Head of caudate nucleus (tissue), 42 donors: ENCODE data around the gene STRIT1.

Experiments
- DNase-seq, 42 donors: peaks; one replicate each; pipeline versions ENCODE4 v3.0.0 to v3.0.0-alpha.2; 2020 to 2021; ENCODE audit warnings: mixed read lengths in 7 of 42
- intact Hi-C: fragments of 100-400 bp; cut with DNase I; formaldehyde crosslinking; loops from one replicate; pipeline ENCODE4 v1.15.0; 2022

The STRIT1 gene

GRCh38 chr3:155293516-155293915, at the start of gene STRIT1:
Gene STRIT1, minus strand, starts transcription at chr3:155293683.
- intact Hi-C loops: no loop called here
- DNase-seq: peak in 1 of 42 donors; percentile 15

GRCh38 chr3:155342344-155342743, 48.9 kb upstream of the STRIT1 start:
- DNase-seq: peak in 7 of 42 donors; percentile 19 to 50 (median 28)
- intact Hi-C loops: no loop called here

- DNase-seq: no peak
- intact Hi-C loops: no loop called here
These were observed 45.6 kb upstream of the STRIT1 start for GRCh38 chr3:155339052-155339451.

- no peak for DNase-seq
- intact Hi-C loops: no loop called here
These were observed 42.4 kb upstream of the STRIT1 start for GRCh38 chr3:155335724-155336354.

- intact Hi-C loops: no loop called here
- peak in 1 of 42 donors; percentile 48 for DNase-seq
These were observed 41.6 kb upstream of the STRIT1 start for GRCh38 chr3:155334914-155335723.

GRCh38 chr3:155334215-155334913, 40.9 kb upstream of the STRIT1 start:
- intact Hi-C loops: no loop called here
- DNase-seq: no peak

GRCh38 chr3:155332716-155333115, 39.2 kb upstream of the STRIT1 start:
- intact Hi-C loops: no loop called here
- DNase-seq: no peak

- no peak for DNase-seq
- intact Hi-C loops: no loop called here
These were observed 37.6 kb upstream of the STRIT1 start for GRCh38 chr3:155331078-155331477.

GRCh38 chr3:155330370-155330769, 36.9 kb upstream of the STRIT1 start:
- intact Hi-C loops: no loop called here
- DNase-seq: no peak

GRCh38 chr3:155329513-155330048, 36.1 kb upstream of the STRIT1 start:
- intact Hi-C loops: loop anchor here (10.0 kb wide), 2 partner anchors 165 to 565 kb away; no protein-coding TSS in a partner anchor
- DNase-seq: peak in 33 of 42 donors; percentile 9 to 75 (median 44)

GRCh38 chr3:155327871-155328270, 34.4 kb upstream of the STRIT1 start:
- intact Hi-C loops: loop anchor here (10.0 kb wide), 2 partner anchors 163 to 563 kb away; no protein-coding TSS in a partner anchor
- no peak for DNase-seq

- intact Hi-C loops: loop anchor here (10.0 kb wide), 2 partner anchors 163 to 563 kb away; no protein-coding TSS in a partner anchor
- no peak for DNase-seq
These were observed 33.9 kb upstream of the STRIT1 start for GRCh38 chr3:155327430-155327829.

- no peak for DNase-seq
- intact Hi-C loops: loop anchor here (10.0 kb wide), 2 partner anchors 162 to 562 kb away; no protein-coding TSS in a partner anchor
These were observed 33.4 kb upstream of the STRIT1 start for GRCh38 chr3:155326901-155327300.

- DNase-seq: no peak
- intact Hi-C loops: loop anchor here (10.0 kb wide), 2 partner anchors 161 to 561 kb away; no protein-coding TSS in a partner anchor
These were observed 32.8 kb upstream of the STRIT1 start for GRCh38 chr3:155326244-155326643.

- DNase-seq: no peak
- intact Hi-C loops: loop anchor here (10.0 kb wide), 2 partner anchors 161 to 561 kb away; no protein-coding TSS in a partner anchor
These were observed 31.9 kb upstream of the STRIT1 start for GRCh38 chr3:155325263-155325835.

- intact Hi-C loops: loop anchor here (10.0 kb wide), 2 partner anchors 158 to 558 kb away; no protein-coding TSS in a partner anchor
- DNase-seq: peak in 14 of 42 donors; percentile 31 to 69 (median 48)
These were observed 29.7 kb upstream of the STRIT1 start for GRCh38 chr3:155323063-155323666.

GRCh38 chr3:155321418-155321817, 27.9 kb upstream of the STRIT1 start:
- DNase-seq: no peak
- intact Hi-C loops: loop anchor here (10.0 kb wide), 2 partner anchors 157 to 557 kb away; no protein-coding TSS in a partner anchor

GRCh38 chr3:155320934-155321333, 27.5 kb upstream of the STRIT1 start:
- intact Hi-C loops: loop anchor here (10.0 kb wide), 2 partner anchors 156 to 556 kb away; no protein-coding TSS in a partner anchor
- no peak for DNase-seq
